GM18519 (cell line): Measurements from ENCODE around the gene GALNTL6.
"Not testable (repeated sequence)": the region's sequence is repeated elsewhere in the genome, so short reads cannot be mapped to it uniquely, and the experiment has no call there.

Experiments
- ATAC-seq: cut with Tn5 transposase; IDR thresholded peaks from one replicate; pipeline ENCODE4 v1.9.1; 2021; ENCODE audit warnings: mild to moderate bottlenecking, moderate library complexity; ENCODE audit not compliant: unreplicated experiment, low FRiP score

The GALNTL6 gene

DNA sequence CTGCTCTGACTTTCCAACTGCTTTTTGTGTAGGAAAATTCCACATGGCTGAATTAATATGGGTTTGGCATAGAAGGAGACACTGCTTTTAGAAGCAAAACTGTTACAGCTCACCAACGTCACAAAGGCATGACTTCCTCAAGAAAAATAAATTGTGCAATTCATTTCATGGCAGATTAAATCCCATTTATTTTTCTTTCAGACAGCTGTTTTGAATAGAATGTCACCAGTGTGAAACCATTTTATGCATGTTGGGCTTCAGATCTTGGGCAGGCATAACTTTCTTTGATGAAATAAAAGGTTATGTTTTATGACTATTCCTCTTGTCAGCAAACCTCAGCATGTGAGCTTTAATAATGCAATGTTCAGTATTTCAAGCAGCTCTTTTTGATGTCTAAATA lies 542.8 kb downstream of the GALNTL6 start:
- ATAC-seq, result no peak

DNA sequence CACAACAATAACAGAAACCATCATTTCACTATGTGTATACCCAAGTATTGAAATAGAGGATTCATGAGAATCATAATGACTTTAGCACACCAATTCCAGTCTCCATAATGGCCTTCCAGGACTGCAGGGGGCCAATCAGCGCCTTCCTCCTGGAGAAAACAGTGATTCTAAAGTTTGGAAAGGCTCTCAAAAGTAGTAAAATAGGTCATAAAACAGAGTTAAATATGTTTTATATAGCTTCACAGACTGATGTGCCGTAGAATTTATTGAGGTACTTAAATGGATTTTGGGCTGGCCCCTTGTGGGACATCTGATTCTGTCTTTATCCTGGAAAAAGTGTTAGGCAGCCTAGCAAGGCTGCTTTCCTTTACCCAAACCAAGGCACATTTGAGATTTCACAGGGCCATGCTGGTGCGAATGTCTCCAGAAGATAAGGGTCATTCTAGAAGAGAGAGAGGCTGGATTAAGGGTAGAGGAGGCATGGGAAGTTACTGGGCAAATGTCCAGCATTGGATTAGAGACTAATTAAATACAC lies 543.9 kb downstream of the GALNTL6 start:
- ATAC-seq, result no peak

GRCh38 chr4:172362569-172362968 lies 549.4 kb downstream of the GALNTL6 start:
- no peak for ATAC-seq

DNA sequence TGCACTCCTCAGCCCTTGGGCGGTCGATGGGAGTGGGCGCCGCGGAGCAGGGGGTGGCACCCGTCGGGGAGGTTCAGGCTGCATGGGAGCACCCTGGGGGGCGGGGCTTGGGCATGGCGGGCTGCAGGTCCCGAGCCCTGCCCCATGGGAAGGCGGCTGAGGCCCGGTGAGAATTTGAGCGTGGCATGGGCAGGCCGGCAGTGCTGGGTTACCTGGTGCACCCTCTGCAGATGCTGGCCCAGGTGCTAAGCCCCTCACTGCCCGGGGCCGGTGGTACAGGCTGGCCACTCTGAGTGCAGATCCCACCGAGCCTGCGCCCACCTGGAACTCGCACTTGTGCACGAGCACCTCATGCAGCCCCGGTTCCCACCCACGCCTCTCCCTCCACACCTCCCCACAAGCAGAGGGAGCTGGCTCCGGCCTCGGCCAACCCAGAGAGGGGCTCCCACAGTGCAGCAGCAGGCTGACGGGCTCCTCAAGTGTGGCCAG lies 556.3 kb downstream of the GALNTL6 start:
- no peak for ATAC-seq

DNA sequence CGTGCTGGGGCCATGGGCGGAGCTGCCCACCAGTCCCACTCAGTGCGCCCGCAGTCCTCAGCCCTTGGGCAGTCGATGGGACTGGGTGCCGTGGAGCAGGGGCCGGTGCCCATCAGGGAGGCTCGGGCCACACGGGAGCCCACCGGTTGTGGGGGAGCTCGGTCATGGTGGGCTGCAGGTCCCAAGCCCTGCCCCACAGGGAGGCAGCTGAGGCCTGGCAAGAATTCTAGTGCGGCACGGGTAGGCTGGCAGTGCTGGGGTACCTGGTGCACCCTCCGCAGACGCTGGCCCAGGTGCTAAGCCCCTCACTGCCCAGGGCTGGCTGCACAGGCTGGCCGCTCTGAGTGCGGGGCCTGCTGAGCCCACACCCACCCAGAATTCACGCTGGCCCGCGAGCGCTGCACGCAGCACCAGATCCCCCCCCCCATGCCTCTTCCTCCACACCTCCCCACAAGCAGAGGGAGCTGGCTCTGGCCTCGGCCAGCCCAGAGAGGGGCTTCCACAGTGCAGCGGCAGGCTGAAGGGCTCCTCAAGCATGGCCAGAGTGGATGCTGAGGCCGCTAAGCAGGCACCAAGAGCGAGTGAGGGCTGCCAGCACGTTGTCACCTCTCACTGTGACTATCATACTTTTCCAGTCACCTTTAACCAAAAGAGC lies 564.4 kb downstream of the GALNTL6 start:
- ATAC-seq, result no peak

DNA sequence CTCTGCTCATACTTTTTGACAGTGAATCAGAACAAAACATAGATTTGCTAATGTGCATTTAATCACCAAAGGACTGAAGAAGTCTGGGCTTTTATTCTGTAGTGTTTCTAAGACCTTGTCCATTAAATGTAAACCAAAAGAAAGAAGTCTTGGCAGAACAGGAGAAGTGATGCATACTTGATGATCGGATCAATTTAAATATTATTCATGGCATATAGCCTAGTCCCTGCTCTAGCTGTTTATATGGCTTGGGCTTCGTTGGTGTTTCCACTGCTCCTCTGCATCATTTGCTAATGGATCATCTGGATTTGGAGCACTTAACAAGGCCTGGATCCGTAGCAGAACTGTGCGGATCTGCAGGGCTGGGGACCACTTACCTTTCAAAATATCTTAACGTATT lies 566.6 kb downstream of the GALNTL6 start:
- ATAC-seq, result no peak

DNA sequence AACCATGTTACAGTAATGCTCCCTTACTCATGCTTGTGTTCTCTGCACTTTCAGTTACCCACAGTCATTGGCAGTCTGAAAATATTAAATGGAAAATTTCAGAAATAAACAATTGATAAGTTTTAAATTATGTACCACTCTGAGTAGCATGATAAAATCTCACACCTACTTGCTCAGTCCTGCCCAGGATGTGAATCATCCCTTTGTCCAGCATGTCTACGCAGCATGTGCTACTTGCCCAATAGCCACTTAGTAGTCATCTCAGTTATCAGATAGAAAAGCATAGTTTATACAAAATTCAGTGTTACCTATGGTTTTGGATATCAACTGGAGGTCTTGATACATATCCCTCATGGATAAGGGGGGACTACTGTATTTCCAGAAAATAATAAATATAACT lies 577.1 kb downstream of the GALNTL6 start:
- no peak for ATAC-seq

GRCh38 chr4:172392741-172393140 lies 579.5 kb downstream of the GALNTL6 start:
- no peak for ATAC-seq

DNA sequence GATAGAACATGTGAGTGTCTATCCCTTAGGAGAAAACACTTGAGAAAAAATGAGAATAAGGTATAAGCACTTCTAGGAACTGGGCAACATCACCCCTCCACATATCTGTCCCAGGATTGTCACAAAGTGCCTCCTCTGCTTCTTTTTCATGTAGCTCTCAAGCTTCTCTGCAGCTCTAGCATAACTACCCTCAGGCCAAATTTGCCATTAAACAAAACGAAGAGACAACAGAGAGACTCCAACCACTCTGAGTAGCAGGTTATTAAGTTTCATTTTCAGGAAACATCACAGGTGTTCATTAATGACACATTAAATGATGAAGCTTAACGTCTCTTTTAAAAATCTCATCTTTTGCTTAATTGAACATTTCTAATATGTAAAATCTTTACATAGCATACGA lies 580.0 kb downstream of the GALNTL6 start:
- ATAC-seq, result no peak

DNA sequence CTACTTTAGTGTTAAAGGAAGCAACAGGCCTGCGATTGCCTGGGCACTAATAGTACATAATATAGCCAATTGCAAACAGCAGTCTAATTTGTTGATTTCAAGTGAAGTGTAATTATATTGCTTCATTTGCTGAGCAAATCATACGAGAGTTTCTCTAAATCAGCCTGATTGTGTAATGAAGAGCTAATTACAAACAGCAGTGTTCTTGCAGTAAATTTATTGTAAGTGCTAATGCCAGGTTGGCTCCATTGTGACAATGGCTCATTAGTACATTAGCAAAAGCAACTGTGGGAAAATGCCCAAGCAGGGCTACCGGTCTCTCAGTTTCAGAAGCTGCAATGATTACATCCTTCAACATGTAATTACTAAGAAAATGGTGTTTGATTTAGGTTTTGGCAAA lies 591.5 kb downstream of the GALNTL6 start:
- no peak for ATAC-seq

DNA sequence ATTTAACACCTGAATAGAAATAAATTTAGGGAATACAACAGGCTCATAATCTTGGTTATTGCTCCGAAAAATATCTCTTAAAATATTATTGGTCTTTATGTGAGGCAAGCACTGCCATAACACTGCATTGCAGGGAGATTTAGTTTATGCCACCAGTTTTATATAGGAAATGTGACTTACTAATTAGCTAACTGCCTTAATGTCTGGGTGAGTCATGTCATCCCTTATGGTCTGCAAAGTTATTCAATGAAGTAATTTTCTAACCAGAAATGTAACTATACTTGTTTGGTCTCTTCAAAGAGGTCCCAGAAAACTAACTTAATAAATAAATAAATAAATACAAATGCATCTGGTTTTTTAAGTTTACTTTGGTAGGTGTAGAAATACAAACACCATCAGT lies 597.2 kb downstream of the GALNTL6 start:
- ATAC-seq, result no peak

DNA sequence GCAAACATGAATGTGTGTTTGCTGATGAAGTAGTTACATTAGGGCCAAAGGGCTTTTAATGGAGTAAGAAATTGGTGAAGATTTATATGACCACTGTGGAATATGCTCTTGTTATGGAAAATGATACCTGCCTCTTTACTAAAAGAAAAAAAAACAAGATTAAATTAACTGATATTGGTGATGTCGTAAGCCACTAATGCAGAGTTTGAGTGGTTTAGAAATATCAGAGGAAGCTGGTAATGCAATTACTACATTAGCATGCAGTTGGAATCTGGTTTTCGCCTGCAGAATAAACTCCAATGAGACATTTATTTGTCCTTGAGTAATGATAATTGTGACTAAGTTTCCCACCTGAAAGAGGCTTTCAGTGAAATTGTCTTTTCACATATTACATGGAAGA lies 597.9 kb downstream of the GALNTL6 start:
- no peak for ATAC-seq

- ATAC-seq, result no peak
Observed at GRCh38 chr4:172412851-172413580, 599.8 kb downstream of the GALNTL6 start.

DNA sequence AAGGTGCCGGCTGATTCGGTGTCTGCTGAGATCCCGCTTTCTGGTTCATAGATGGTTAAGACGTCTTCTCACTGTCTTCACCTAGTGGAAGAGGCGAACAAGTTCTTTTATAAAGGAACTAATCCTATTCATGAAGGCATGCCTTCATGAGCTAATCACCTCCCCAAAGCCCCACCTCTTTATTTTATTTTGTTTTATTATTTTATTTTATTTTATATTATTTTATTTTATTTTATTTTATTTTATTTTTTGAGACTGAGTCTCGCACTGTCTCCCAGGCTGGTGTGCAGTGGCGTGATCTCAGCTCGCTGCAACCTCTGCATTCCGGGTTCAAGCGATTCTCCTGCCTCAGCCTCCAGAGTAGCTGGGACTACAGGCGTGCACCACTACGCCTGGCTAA lies 615.8 kb downstream of the GALNTL6 start:
- not testable (repeated sequence) for ATAC-seq

GRCh38 chr4:172480471-172480870 lies 667.3 kb downstream of the GALNTL6 start:
- no peak for ATAC-seq

- no peak for ATAC-seq
Observed at GRCh38 chr4:172481802-172482508, 668.8 kb downstream of the GALNTL6 start.

GRCh38 chr4:172485007-172485406 lies 671.8 kb downstream of the GALNTL6 start:
- ATAC-seq, result no peak

GRCh38 chr4:172486531-172486930 lies 673.3 kb downstream of the GALNTL6 start:
- no peak for ATAC-seq

GRCh38 chr4:172489861-172490260 lies 676.7 kb downstream of the GALNTL6 start:
- no peak for ATAC-seq

DNA sequence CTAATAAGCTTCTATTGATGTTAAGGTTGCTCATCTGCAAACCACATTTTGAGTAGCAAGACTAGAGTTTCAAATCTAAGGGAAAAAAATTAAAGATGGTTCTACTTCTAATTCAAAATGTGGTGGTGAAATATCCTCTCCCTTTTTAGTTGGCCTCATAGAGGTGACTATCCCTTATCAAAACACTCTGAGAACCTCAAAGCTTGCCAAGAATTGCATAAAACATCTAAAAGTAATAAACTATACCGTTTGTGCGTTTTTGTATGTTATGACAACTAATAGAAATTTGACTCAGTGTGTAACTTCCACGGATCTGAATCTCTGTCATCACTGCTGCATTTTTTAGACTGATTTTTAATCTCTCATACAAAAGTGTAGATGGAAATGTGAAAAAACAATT lies 682.6 kb downstream of the GALNTL6 start:
- ATAC-seq, result no peak

DNA sequence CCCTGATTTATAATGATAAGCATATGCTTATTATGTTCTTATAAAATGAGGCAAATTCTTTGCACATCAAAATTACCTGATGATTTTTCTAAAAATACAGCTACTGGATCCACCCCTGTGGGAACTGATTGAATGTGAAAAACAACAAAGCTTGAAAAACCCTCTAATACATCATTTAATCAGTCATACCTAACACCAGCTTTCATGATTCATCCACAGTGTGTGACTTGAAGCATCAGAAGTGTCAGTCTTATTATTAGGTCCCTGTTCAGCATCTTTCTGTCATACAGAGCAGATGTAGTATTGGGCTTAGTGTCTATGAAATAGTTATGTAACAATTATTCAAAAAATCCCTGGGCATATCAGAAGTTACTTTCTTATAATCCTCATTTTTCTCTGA lies 684.1 kb downstream of the GALNTL6 start:
- ATAC-seq, result no peak
